ENCODE measurements around the gene IGFBP1.

DNA sequence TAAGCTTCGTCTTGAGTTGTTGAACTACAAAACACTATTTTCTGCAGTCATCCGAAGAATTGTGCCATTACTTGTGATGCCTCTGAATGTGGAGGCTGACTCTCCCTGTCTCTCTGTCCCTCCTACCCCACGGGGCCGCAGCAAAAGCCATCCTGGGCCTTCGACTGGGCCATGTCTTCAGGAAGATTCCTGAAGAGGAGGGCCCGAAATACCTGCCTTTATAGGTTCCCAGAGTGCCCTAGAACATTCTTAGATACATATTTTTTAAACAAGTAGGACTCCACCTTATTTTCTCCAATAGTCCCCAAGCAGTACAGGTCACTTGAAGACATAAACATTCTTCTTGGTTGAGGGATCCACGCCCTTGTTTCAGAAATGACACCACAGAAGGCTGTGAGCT is 24.7 kb downstream of the IGFBP1 start:
- TF ChIP-seq, protein P1, sequence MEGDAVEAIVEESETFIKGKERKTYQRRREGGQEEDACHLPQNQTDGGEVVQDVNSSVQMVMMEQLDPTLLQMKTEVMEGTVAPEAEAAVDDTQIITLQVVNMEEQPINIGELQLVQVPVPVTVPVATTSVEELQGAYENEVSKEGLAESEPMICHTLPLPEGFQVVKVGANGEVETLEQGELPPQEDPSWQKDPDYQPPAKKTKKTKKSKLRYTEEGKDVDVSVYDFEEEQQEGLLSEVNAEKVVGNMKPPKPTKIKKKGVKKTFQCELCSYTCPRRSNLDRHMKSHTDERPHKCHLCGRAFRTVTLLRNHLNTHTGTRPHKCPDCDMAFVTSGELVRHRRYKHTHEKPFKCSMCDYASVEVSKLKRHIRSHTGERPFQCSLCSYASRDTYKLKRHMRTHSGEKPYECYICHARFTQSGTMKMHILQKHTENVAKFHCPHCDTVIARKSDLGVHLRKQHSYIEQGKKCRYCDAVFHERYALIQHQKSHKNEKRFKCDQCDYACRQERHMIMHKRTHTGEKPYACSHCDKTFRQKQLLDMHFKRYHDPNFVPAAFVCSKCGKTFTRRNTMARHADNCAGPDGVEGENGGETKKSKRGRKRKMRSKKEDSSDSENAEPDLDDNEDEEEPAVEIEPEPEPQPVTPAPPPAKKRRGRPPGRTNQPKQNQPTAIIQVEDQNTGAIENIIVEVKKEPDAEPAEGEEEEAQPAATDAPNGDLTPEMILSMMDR (conservative IDR thresholded peaks at IDR 0.05): no peak
- no peak for TF ChIP-seq ZFX (IDR thresholded peaks at IDR 0.05)

All from C4-2B (cell line).